Measurements from ENCODE around the gene DIAPH1. TPM values are rescaled to one million over a fixed set of nuclear protein-coding genes. Genes with fewer than 3 reads are reported as not detected.

DIAPH1 gene
- total RNA-seq, 1 experiment from 2014 or later: 157 TPM

- intact Hi-C loops (cut with micrococcal nuclease; ENCODE audit: unreplicated experiment): loop anchor here (1.0 kb wide), 1 partner anchor 15 kb away; no protein-coding TSS in a partner anchor
- POLR2A ChIA-PET (ENCODE audit: unreplicated experiment): interaction anchor here (0.7 kb wide), 1 partner anchor 13 kb away, joined by 5 read pairs; no protein-coding TSS in a partner anchor
These were observed 14.7 kb downstream of the DIAPH1 start for GRCh38 chr5:141603923-141604717.

GRCh38 chr5:141602606-141603005, 16.2 kb downstream of the DIAPH1 start:
- Histone ChIP-seq H3F3A (ENCODE audit: insufficient read depth, low read depth) (peaks cover 25% of the 10 kb centered on the region), H3K9me2 (ENCODE audit: insufficient read depth) (no peaks in the 10 kb centered on the region), H3K4me1 (replicated peaks; ENCODE audit: insufficient read depth) (peaks cover 24% of the 10 kb centered on the region), H3K4me2 (no peak overlapping the region), H3K27ac (no peak overlapping the region), H3K79me2 (ENCODE audit: low read depth) (peaks cover 87% of the 10 kb centered on the region), H3K27me3 (ENCODE audit: insufficient read depth, low read depth) (no peaks in the 10 kb centered on the region), H4K20me1 (ENCODE audit: insufficient read depth) (peaks cover 31% of the 10 kb centered on the region), H3K4me3 (no peak overlapping the region), H3K36me3 (ENCODE audit: low read depth) (no peaks in the 10 kb centered on the region), H2AFZ (no peak overlapping the region), H3K9me3 (ENCODE audit: insufficient read depth, low read depth) (no peaks in the 10 kb centered on the region)
- no peak for DNase-seq
- no TSS peak for BruUV-seq (replicated peaks)
- CTCF ChIA-PET: no interaction called here
- intact Hi-C loops (cut with micrococcal nuclease; ENCODE audit: unreplicated experiment): no loop called here
- POLR2A ChIA-PET (ENCODE audit: unreplicated experiment): interaction anchor here (0.6 kb wide), 1 partner anchor 283 kb away, joined by 4 read pairs; no protein-coding TSS in a partner anchor
- TF ChIP-seq CTCF (conservative IDR thresholded peaks at IDR 0.05) (no peak), EZH2 (IDR thresholded peaks at IDR 0.05; ENCODE audit: low read depth) (no peak)

More at GRCh38 chr5:141603923-141604717, 14.7 kb downstream of the DIAPH1 start:
- Histone ChIP-seq H3K9me3 (ENCODE audit: insufficient read depth, low read depth) (no peaks in the 10 kb centered on the region), H3K4me3 (no peak overlapping the region), H3K79me2 (ENCODE audit: low read depth) (peaks cover 89% of the 10 kb centered on the region), H3K4me2 (peak overlapping the region; percentile 46), H2AFZ (no peak overlapping the region), H3K36me3 (ENCODE audit: low read depth) (no peaks in the 10 kb centered on the region), H3K27ac (peak overlapping the region; percentile 70), H3K27me3 (ENCODE audit: insufficient read depth, low read depth) (no peaks in the 10 kb centered on the region), H4K20me1 (ENCODE audit: insufficient read depth) (peaks cover 39% of the 10 kb centered on the region), H3K4me1 (replicated peaks; ENCODE audit: insufficient read depth) (peaks cover 24% of the 10 kb centered on the region), H3K9me2 (ENCODE audit: insufficient read depth) (no peaks in the 10 kb centered on the region), H3F3A (ENCODE audit: insufficient read depth, low read depth) (peaks cover 25% of the 10 kb centered on the region)
- TF ChIP-seq CTCF (conservative IDR thresholded peaks at IDR 0.05) (no peak), EZH2 (IDR thresholded peaks at IDR 0.05; ENCODE audit: low read depth) (no peak)
- no TSS peak for BruUV-seq (replicated peaks)
- DNase-seq: peak; percentile 73 to 94
- CTCF ChIA-PET: interaction anchor here (0.8 to 1.0 kb wide), 2 partner anchors 12 to 15 kb away, joined by 6 to 9 read pairs; partner anchors contain the start of gene DIAPH1

GRCh38 chr5:141598391-141599345, 20.1 kb downstream of the DIAPH1 start:
- Histone ChIP-seq H3K36me3 (ENCODE audit: low read depth) (no peaks in the 10 kb centered on the region), H3K4me1 (replicated peaks; ENCODE audit: insufficient read depth) (peaks cover 6% of the 10 kb centered on the region), H3K9me2 (ENCODE audit: insufficient read depth) (no peaks in the 10 kb centered on the region), H3K9me3 (ENCODE audit: insufficient read depth, low read depth) (no peaks in the 10 kb centered on the region), H3K4me2 (no peak overlapping the region), H3K27ac (no peak overlapping the region), H3K4me3 (no peak overlapping the region), H2AFZ (no peak overlapping the region), H3K79me2 (ENCODE audit: low read depth) (peaks cover 84% of the 10 kb centered on the region), H3F3A (ENCODE audit: insufficient read depth, low read depth) (peaks cover 1% of the 10 kb centered on the region; the same call in 1 of the 2 replicates), H3K27me3 (ENCODE audit: insufficient read depth, low read depth) (no peaks in the 10 kb centered on the region), H4K20me1 (ENCODE audit: insufficient read depth) (peaks cover 23% of the 10 kb centered on the region)
- DNase-seq: no peak
- intact Hi-C loops (cut with micrococcal nuclease; ENCODE audit: unreplicated experiment): loop anchor here (10.0 kb wide), 1 partner anchor 366 kb away; the partner anchor contains the start of gene RNF14
- TF ChIP-seq CTCF (conservative IDR thresholded peaks at IDR 0.05) (no peak), EZH2 (IDR thresholded peaks at IDR 0.05; ENCODE audit: low read depth) (no peak)
- ChIA-PET CTCF (no interaction called here), POLR2A (ENCODE audit: unreplicated experiment) (no interaction called here)
- BruUV-seq (replicated peaks): no TSS peak

Data from PC-9 (cell line).